Measurements from ENCODE around the gene NT5E. TPM values are rescaled to one million over a fixed set of nuclear protein-coding genes. Genes with fewer than 3 reads are reported as not detected.

Gene NT5E
- total RNA-seq, 4 donors from 2014 or later, result 14.7 to 40.6 (median 22.7) TPM

DNA sequence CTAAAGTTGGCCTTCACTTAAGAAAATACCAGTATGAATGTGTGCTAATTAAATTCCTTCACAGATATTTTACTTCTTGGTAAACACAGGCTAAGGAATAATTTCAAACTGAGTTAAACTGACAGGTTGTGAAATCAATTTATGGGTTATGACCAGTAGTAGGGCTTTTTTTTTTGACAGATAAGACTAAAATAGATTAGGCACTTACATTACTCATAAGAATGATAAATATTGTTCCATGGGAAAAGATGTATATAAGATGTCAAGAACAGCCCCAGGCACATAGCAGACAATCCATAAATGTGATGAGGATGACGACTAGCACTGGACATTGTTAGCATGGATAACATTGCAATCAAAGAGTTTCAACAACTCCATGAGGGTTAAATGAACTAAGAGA lies 22.9 kb downstream of the NT5E start:
- Histone ChIP-seq H3K27ac (no peak overlapping the region), H3K27me3 (no peaks in the 10 kb centered on the region), H3K4me1 (no peaks in the 10 kb centered on the region), H3K4me3 (no peak overlapping the region), H3K36me3 (peaks cover 0 to 11% (median 0%) of the 10 kb centered on the region in 3 donors), H3K9me3 (no peaks in the 10 kb centered on the region)
- TF ChIP-seq POLR2A (IDR thresholded peaks at IDR 0.05) (no peak), CTCF (IDR thresholded peaks at IDR 0.05) (no peak)
- DNase-seq, result no peak

DNA sequence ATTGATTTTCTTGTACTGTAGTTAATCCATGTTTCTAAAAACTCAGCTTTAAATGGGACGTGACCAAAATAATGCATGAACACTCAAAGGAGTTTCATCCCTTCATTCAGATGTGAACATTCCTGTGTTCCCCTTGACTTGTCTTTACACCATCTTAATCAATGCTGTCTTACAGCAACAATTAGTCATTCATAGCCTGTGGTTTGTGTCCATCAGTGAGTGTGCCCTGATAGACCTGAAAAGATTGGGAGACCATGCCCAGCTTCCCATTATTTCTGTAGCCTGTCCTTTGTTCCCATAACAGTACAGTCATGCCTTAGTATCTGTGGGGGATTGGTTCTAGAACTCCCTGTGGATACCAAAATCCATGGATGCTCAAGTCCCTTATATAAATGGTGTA lies 23.9 kb downstream of the NT5E start:
- Histone ChIP-seq H3K4me3 (no peak overlapping the region), H3K4me1 (no peaks in the 10 kb centered on the region), H3K36me3 (peaks cover 0 to 9% (median 0%) of the 10 kb centered on the region in 3 donors), H3K27me3 (no peaks in the 10 kb centered on the region), H3K27ac (no peak overlapping the region), H3K9me3 (no peaks in the 10 kb centered on the region)
- no peak for DNase-seq
- no peak for TF ChIP-seq CTCF (IDR thresholded peaks at IDR 0.05)
- no peak for TF ChIP-seq POLR2A (IDR thresholded peaks at IDR 0.05)

DNA sequence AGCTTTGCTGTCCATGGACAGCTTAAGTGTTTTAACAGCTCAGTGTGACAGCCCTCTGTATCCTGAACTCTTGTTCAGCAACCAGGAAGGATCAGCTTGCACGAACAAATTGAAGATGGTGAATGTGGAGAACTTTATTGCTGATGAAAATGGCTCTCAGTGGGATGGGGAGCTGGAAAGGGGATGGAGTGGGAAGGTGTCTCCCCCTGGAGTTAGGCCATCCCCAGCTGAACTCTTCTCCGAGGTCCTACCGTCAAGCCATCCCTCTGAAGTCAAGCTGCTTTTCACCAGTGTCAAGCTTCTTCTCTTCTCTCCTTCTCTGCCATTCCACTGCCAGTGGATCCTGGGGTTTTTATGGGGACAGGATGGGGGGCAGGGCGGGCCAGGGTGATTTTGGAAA lies 26.6 kb downstream of the NT5E start:
- H3K9me3 ChIP-seq, result no peaks in the 10 kb centered on the region
- H3K36me3 ChIP-seq, result peaks cover 0 to 7% (median 0%) of the 10 kb centered on the region in 3 donors
- H3K27me3 ChIP-seq, result no peaks in the 10 kb centered on the region
- H3K27ac ChIP-seq, result no peak overlapping the region
- H3K4me1 ChIP-seq, result no peaks in the 10 kb centered on the region
- no peak overlapping the region for H3K4me3 ChIP-seq
- DNase-seq, result no peak
- TF ChIP-seq POLR2A (IDR thresholded peaks at IDR 0.05) (no peak), CTCF (IDR thresholded peaks at IDR 0.05) (no peak)

- Histone ChIP-seq H3K27me3 (no peaks in the 10 kb centered on the region), H3K36me3 (peaks cover 0 to 7% (median 0%) of the 10 kb centered on the region in 3 donors), H3K27ac (no peak overlapping the region), H3K4me3 (no peak overlapping the region), H3K9me3 (no peaks in the 10 kb centered on the region), H3K4me1 (peaks cover 0 to 6% (median 0%) of the 10 kb centered on the region in 4 donors)
- TF ChIP-seq POLR2A (IDR thresholded peaks at IDR 0.05) (no peak), CTCF (IDR thresholded peaks at IDR 0.05) (no peak)
- DNase-seq, result no peak
Measured at GRCh38 chr6:85479208-85479607, 29.3 kb downstream of the NT5E start.

GRCh38 chr6:85482206-85482904 lies 32.5 kb downstream of the NT5E start:
- H3K4me1 ChIP-seq, result peaks cover 0 to 6% (median 0%) of the 10 kb centered on the region in 4 donors
- TF ChIP-seq CTCF (IDR thresholded peaks at IDR 0.05), result no peak
- TF ChIP-seq POLR2A (IDR thresholded peaks at IDR 0.05), result no peak
- no peak for DNase-seq
- no peaks in the 10 kb centered on the region for H3K36me3 ChIP-seq
- H3K4me3 ChIP-seq, result no peak overlapping the region
- H3K9me3 ChIP-seq, result no peaks in the 10 kb centered on the region
- H3K27me3 ChIP-seq, result no peaks in the 10 kb centered on the region
- no peak overlapping the region for H3K27ac ChIP-seq
